ENCODE results near the gene ACCS.
A peak's percentile ranks its signal among the peaks of the same experiment; 100 is the strongest.

- TF ChIP-seq GATA3 (IDR thresholded peaks at IDR 0.05; ENCODE audit: low read depth, low read length) = no peak
- peak; percentile 45 for TF ChIP-seq GATA2 (IDR thresholded peaks at IDR 0.05; ENCODE audit: low read depth, low read length)
These were observed 28.3 kb downstream of the ACCS start for GRCh38 chr11:44094260-44094868.

Measured in SH-SY5Y (cell line).